HG03565 (cell line): Measurements from ENCODE around the gene COG7.
"Not testable (repeated sequence)": the region's sequence is repeated elsewhere in the genome, so short reads cannot be mapped to it uniquely, and the experiment has no call there.

Experiments used
- ATAC-seq: cut with Tn5 transposase; IDR thresholded peaks from one replicate; pipeline ENCODE4 v1.9.1; 2021; ENCODE audit warnings: mild to moderate bottlenecking, moderate library complexity; ENCODE audit not compliant: unreplicated experiment

The COG7 gene

GRCh38 chr16:23476289-23476688 is 23.3 kb upstream of the COG7 start:
- no peak for ATAC-seq

DNA sequence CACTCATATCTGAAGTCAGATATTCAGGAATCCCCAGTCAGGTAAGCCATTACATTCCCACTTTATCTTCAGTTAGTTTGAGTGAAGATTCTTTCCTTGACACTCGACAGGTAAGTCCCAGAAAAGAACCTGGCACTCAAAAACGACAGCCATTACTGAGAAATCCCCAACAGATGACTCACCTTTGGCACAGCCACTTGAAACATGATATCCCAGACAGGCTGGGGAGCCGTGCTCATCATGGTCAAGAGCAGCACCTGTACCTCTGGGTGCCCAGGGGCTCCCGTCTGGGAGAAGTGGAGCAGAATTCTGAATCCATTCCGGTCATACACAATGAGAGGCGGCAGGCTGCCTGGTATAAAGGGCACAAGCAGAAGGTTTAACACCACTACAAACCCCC is 16.8 kb upstream of the COG7 start:
- no peak for ATAC-seq

GRCh38 chr16:23466162-23466885 is 13.3 kb upstream of the COG7 start:
- no peak for ATAC-seq

DNA sequence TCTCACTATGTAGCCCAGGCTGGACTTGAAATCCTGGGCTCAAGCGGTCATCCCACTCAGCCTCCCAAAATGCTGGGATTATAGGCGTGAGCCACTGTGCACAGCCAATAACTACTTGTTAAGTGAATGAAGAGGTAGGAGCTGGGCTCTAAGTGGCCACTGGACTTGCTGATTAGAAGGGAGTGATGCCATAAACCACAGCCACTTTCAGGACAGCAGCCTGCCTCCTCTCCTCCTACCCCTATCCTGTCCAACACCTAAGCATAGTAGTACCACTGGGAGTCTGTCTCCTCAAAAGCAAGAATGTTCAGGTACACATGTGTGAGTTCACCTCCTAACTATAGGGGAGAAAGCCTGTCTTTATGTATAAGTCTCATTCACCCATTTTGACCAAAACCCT is 12.2 kb upstream of the COG7 start:
- no peak for ATAC-seq

DNA sequence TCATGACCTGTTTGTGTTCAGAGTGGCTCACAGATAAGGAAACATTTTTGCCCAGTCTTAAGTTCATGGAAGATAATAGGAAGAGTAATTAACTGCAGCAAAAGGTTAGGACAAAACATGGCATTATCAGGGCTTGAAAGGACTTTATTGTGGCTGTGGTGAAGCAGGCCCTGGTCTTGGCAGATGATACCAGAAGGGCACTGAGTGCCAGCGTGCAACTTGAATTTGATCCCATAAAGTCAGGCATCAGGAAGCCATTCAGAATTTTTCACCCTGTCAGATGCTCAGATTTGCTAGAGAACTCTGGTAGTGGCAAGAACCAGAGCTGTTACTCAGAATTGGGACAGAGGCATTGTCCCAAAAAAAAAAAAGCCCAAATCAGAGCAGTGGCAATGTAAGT is 11.2 kb upstream of the COG7 start:
- no peak for ATAC-seq

- ATAC-seq, result not testable (repeated sequence)
Observed at GRCh38 chr16:23462994-23463393, 10.0 kb upstream of the COG7 start.

- no peak for ATAC-seq
Observed at GRCh38 chr16:23453338-23454052, 506 bp upstream of the COG7 start.

DNA sequence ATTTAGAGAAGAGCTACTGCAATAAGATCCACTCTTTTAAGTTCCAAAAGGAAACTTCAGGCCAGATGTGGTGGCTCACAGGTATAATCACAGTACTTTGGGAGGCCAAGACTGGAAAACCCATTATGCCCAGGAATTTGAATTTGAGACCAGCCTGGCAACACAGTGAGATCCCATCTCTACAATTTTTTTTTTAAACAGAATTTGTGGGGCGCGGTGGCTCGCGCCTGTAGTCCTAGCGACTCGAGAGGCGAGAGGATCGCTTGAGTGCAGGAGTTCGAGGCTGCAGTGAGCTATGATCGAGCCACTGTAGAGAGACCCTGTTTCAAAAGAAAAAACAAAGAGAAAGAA is 793 bp downstream of the COG7 start:
- ATAC-seq, result no peak

DNA sequence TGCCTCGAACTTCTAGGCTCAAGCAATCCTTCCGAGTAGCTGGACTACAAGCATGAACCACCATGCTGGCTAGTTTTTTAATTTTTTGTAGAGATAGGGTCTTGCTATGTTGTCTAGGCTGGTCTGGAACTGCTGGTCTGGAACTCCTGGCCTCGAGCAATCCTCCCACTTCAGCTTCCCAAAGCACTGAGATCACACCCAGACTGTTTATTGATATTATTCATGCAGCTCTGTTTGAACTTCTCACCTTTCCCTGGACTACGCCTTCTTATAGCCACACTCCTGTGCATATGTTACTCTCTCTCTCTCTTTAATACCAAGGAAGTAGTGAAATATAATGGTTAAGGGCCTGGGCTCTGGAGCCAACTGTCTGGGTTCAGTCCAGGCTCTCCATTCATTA is 4.6 kb downstream of the COG7 start:
- ATAC-seq, result no peak

GRCh38 chr16:23437542-23437941 is 15.4 kb downstream of the COG7 start:
- not testable (repeated sequence) for ATAC-seq

GRCh38 chr16:23436951-23437350 is 16.0 kb downstream of the COG7 start:
- ATAC-seq, result no peak

DNA sequence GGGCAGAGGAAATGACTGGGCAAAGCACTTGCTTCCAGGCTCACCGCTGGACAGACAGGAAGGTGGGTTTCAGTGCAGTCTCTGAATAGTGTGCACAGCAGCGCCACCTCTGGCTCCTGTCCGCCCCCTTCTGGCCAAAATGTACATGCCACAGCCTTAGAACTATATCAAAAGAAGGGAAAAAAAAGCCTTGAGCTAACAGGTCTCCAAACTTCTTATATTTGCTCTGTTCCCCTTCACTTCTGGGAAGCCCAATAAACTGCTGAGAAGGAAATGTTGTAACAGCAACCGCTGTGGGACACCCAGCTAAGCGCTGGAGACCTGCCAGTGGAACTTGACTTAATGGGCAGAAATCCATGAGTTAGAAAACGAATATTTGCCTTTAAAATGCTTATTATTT is 17.5 kb downstream of the COG7 start:
- no peak for ATAC-seq

- no peak for ATAC-seq
Observed at GRCh38 chr16:23434380-23434779, 18.6 kb downstream of the COG7 start.

DNA sequence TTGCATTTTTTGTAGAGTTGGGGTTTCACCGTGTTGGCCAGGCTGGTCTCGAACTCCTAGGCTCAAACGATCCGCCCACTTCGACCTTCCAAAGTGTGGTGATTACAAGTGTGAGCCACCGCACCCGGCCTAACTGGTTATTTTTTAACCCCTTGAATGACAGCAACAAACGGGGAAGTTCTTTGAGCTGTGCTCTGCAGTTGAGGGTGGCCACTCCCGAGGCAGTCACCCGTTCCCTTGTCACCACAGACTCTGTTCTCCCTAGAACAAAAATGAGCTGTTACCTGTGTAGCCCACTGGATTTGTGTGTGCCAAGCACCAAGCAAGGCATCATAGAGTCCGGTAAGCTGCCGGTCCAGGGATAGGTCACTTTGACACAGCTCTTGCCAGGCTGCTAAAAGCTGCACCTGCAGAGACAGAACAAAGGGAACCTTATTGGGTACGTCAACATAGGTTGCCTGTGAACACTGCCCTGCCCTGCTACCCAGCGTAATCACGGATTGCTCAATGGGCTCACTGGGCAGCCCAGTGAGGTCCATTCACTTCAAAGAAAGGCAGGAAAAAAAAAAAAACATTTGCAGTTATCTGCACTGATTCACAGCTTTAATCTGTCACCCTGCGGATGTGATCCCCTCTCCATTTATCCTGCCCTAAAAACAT is 19.6 kb downstream of the COG7 start:
- ATAC-seq, result no peak

DNA sequence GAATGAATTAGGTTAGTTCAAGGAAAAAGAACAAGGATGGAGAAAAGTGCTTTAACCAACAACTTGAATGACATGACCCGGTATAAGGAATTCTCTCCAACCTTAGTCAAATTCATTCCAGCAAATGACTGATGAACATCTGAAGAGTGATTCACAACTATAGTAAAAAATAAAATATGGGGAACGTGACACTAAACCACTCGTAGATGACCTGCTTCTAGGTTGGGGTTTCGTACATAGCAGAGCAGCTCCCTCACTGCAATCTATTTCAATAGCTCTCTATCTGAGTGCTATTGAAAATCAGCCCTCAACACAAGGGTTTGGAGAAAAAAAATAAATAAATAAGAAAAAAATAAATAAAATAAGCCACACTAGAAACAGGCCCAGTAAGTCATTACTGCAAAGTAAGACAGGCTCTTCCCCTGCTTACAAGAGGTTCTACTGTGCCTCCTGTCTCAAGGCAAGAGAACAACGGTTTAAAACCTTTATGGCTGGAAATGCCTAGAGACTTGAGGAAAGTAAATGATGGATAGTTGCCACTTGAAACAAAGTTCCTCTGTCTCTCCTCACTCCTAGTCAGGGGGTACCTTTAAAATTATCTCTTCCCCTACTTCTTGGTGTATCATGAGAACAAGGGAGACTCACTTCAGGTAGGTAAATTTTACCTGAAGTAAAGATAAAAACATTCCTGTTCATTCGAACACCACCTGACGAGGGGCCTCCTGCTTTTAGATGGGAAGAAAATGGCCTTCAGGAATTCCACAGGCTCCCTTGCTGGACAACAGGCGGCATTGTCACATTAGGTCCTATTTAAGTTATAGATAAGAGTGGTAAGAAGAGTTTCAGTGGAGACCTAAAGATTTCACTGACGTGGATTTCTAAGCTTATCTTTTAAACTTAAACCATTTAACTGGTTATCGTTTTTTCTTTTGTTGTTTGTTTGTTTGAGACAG is 20.5 kb downstream of the COG7 start:
- ATAC-seq, result no peak

DNA sequence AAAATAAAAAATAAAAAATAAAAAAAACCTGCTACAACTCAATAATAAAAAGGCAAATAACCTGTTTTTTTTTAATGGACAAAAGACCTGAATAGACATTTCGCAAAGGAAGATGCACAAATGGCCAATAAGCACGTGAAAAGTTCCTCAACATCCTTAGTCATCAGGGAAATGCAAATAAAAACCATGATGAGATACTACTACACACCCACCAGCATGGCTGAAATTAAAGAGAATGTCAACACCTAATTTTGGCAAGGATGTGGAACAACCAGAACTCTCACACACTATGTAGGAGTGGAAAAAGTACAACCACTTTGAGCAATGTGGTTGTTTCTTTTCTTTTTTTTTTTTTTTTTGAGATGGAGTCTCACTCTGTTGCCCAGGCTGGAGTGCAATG is 24.6 kb downstream of the COG7 start:
- no peak for ATAC-seq

DNA sequence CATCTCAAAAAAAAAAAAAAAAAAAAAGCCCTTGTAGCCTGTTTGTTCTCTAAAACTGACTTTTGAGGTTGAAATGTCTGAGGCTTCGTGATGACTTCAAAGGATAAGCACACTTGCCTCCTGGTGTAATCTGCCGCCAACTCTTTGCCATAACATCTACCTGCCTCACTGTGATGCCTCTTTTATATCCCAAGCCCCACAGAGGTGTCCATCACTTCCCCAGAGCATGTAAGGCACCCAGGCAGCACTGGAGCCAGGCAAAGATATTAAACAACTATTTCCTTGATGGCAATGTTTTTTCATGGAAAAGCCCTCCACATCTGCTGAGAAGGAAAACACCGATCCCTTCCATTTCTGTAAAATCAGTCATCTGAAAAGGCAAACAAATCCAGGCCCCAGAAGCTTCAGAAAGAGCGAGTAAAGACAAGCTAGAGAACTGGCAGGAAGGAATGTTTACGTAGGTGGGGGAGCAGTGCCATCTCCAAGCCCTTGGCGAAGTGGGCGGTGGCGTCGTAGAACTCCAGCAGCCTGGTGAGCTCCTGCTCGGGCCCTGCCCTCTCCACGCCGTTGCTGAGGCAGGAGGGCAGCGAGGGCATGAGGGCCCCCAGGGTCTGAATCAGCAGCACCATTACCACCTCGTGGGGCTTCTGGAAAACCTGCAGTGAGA is 28.6 kb downstream of the COG7 start:
- ATAC-seq, result no peak

DNA sequence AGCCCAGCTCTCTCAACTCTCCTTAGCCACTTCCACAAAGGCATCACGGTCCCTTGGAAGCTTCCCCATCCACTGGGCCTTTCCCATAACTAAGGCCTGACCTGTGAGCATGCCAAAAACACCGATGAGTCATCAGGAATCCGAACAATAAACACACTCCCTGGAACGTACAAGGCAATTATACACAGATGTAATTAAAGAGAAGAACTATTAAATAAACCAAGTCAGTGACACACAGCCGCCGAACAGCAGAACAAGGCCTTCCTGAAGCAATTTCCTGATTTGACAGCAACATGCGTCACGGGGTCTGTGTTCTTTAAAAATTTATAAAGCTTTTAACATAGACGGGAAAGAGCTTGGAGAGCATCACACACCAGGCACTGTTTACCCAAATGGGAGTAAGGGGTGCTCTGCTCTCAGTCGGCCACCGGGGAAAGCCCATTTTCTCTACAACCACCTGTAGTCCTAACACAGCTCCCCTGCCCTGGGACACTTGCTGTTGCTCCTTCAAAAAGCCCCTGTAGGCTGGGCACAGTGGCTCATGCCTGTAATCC is 29.4 kb downstream of the COG7 start:
- ATAC-seq, result no peak

GRCh38 chr16:23420011-23420410 is 33.0 kb downstream of the COG7 start:
- no peak for ATAC-seq

DNA sequence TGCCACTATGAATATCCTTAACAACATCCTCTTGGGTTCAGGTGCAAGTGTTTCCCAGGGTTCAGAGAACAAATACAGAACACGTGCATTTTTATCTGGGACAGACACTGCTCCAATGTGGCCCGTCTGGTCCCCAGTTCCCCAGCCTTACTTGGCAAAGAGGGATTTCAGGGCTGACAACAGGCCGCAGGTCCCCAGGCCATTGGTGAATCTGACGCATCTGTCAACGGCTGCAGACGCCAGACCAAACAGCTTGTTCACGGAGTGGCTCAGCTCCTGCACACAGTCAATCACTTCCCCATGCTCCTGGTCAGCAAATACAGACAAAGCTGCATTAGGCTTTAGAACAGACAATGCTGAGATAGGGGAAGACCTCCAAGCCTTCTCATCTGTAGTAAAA is 36.2 kb downstream of the COG7 start:
- ATAC-seq, result no peak
